Dedifferentiated amniotic fluid mesenchymal stem cell (primary cell): ENCODE results near the gene CERS1.
"Not testable (repeated sequence)": the region's sequence is repeated elsewhere in the genome, so short reads cannot be mapped to it uniquely, and the experiment has no call there.

ENCODE experiments used
- DNase-seq: peaks from one replicate; pipeline ENCODE4 v3.0.0-alpha.2; 2016; ENCODE audit errors: extremely low spot score

The CERS1 gene

DNA sequence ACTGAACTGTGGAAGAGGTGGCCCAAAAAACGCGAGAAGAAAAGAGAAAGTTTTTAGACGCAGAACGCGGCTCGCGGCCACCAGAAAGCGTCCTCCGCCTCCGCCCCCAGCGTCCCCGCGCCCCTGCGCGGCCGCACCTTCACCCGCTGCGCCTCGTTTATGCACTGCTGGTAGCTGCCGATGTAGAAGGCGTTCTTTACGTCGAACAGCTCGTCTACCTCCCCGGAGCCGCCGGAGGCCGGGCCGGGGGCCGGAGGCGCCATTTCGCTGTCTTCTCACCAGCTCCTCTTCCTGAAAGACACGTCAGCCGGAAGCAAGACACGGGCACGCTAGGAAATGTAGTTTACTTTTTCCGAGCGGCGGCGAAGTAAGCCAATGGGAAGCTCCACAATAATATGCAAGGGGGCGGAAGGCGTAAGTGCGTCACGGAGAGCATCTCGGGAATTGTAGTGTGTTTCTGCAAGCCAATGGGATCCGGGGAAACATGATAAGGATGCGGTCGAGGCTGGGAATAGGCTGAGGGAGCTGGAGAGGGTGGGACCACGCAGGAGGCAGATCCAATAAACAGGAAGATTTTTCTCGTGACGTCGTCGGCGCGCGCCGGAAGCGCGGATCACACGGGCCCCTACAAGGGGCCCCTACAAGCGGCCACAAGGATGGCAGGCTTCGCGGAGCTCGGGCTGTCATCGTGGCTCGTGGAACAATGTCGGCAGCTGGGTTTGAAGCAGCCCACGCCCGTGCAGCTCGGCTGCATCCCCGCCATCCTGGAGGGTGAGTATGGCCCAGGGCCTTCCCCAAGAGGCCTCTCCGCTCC is 23.3 kb upstream of the CERS1 start, which contains the start of the genes COPE and DDX49:
TSS of gene COPE (minus strand) at position 302 of the 814 bp plus-strand sequence. CDS start at position 263, 39 bp downstream.
TSS of gene DDX49 (plus strand) at position 630 of the 814 bp plus-strand sequence. CDS start at position 657, 27 bp downstream.
- DNase-seq, result peak; percentile 100

DNA sequence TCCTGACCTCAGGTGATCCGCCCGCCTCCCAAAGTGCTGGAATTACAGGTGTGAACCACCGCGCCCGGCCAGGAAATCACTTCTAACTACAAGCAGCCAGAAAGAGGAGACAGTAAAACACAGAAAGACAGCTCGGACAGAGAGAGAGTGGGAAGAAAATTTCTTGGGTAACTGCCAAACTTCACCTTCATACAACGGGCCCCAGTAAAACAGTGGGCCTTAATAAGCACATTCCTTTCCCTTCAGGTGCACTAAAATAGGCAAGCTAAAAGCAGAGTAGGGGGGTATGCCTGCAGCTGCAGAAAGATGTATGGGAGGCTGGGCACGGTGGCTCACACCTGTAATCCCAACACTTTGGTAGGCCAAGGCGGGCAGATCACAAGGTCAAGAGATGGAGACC is 21.6 kb upstream of the CERS1 start:
- not testable (repeated sequence) for DNase-seq

DNA sequence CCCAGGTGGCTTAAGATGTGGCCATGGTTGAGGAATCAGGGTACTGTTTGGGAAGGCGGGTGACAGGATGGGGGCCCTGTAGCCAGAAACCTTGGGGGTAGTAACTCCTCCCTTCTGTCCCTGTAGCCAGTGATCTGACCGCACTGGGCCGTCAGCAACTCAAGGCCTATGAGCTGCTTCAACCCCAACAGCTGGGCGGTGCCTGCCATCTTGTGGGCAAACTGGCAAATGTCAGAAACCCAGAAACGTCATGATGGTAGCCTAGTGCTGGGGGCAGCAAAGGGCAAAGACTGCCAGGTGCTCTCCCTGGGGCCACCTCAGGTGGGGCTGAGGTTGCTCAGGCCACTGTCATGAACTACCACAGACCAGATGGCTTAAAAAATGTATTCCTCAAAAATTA is 19.7 kb upstream of the CERS1 start:
- no peak for DNase-seq

- DNase-seq, result no peak
Observed at GRCh38 chr19:18913466-18913865, 17.5 kb upstream of the CERS1 start.

DNA sequence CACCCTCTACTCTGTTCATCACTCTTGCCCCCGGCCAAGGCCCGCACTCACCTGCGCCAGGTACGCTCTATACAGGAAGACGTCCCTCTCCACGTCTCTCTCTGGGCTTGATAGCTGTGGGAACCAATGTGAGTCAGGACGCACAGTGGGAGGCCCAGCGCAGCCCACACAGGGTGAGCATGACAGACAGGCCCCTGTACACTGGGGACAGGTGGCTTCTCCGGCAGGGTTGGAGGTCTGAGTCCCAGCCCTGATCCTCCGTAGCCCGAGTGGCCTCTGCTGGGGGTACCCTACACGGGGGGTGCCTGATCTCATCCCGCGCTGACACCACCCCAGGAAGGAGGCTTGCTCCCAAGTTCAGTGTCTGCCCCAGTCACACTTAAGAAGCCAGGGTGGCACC is 17.0 kb upstream of the CERS1 start:
- DNase-seq, result no peak

GRCh38 chr19:18910801-18911436 is 15.0 kb upstream of the CERS1 start:
- no peak for DNase-seq

- no peak for DNase-seq
Observed at GRCh38 chr19:18910010-18910409, 14.1 kb upstream of the CERS1 start.

- DNase-seq, result no peak
Observed at GRCh38 chr19:18908917-18909619, 13.1 kb upstream of the CERS1 start.

DNA sequence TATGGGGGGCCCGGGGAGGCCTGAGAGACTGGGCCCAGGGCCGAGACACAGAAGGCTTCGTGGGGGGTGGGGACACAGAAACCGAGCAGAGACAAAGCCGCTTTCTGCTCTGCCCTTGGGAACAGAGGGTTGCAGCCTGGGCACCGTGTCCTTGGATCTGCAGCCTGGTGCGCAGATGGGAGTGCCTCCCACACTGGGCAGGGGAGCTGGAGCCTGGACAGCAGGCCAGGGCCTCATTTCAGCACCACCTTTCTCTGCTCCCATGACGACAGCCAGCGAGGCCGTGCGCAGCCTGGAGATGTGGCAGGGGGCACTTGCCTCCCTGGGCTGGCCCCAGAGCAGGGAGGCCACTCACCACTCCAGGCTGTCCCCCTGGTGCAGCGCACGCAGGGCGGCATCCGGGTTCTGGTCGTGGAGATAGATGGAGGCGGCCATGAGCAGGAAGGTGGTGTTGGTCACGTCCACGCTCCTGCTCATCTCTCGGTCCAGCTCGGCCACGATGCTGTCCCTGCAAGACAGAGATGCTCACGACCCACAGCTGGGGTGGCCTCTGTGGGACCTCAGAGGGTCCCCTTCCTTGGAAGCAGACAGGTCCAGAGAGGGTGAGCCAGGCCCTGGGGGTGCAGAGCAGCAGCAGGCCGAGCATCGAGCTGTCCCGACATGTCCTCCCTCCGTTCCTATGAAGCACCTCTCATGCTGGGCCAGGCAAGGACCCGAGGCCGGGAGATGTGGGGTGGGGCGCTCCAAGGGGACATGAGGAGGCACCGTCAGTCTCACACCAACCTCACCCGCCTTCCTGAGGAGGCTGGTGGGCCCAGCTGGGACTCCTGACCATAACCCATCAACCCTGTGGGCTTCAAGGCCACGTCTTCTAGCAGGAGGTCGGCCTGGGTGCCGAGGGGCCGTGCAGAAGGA is 10.9 kb upstream of the CERS1 start:
- no peak for DNase-seq

GRCh38 chr19:18905513-18906236 is 9.7 kb upstream of the CERS1 start:
- DNase-seq, result no peak

- DNase-seq, result no peak
Observed at GRCh38 chr19:18905058-18905456, 9.1 kb upstream of the CERS1 start.

DNA sequence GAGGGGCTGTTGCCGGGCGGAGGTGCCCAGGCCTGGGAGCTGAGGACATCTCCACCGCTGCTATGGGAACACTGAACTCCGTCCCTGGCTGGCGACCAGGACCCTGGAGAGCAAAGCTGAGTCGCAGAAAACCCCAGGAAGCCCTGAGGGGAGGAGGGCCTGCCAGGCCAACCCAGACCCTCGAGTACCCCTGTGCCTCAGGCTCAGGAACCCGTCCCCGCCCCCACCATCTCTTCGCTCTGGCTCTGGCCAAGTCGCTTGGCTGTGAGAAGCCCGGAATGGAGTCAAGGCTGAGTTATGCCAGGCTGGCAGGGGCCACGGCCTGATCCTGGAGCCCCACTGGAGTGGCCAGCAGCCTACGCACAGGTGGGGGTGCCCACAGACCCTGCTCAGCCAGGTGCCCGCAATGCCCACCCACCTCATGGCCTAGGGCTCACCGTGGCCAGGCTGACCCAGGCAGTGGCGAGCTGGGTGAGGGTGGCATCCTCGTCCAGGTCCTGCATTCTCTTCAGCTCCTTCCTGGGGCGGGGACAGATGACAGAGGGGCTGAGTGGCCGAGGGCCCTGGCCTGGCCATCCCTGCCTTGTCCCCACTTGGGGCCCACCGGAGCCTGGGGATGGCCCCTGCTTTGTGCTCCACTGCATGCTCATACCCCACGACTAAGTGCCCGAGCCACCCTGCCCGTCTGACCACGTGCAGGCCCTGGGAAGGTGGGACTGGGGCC is 8.5 kb upstream of the CERS1 start:
- DNase-seq, result no peak

GRCh38 chr19:18903156-18904037 is 7.4 kb upstream of the CERS1 start:
- DNase-seq, result no peak

- not testable (repeated sequence) for DNase-seq
Observed at GRCh38 chr19:18902519-18902918, 6.6 kb upstream of the CERS1 start.

- DNase-seq, result no peak
Observed at GRCh38 chr19:18901491-18901890, 5.5 kb upstream of the CERS1 start.

GRCh38 chr19:18900700-18901481 is 4.9 kb upstream of the CERS1 start:
- DNase-seq, result no peak

DNA sequence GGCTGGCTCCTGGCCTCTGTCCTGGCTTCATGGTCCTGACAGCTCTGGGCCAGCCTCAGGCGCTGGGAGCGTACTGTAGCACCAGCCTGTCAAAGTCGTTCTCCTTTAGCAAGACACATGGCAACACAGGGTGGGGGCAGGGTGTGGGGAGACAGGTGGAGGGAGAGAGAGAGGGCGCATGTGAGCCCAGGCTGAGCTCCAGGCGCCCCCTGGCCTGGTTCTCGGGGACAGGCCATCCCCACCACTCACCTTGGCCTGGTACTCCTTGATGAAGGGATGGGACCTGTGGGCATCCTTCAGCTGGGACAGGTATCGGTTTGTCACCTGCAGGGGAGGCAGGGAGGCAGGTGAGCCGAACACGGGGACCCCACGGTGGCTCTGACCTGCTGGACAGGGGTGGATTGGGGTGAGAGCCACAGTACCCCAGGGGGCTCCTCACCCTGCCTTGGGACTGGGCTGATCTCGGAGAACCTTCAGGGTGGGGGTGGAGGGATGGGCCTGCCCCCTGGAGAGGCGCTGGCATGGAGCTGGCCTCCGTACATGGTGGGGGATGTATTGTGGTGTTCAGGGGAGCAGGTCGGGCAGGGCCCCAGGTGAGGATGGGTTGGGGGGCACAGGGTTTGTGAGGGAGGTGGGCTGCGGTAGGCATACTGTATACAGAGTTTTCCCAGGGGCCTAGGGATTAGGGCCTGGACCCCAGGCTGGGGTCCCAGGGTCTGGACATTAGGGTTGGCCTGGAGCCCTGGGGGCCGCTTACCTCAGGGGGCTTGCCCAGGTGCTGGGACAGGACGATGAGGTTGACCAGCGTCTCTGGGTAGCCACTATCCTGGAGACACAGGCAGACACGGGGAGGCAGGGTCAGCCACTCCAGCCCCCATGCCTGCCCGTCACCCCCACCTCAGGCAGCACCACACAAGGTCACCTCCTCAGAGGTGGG is 3.9 kb upstream of the CERS1 start:
- DNase-seq, result no peak
